ENCODE data around the gene MAP4. TPM values are rescaled to one million over a fixed set of nuclear protein-coding genes. Genes with fewer than 3 reads are reported as not detected.

MAP4 gene
- total RNA-seq, 1 experiment from 2014 or later, result 150 TPM

- no peak for DNase-seq
- no peak for TF ChIP-seq CTCF (IDR thresholded peaks at IDR 0.05; ENCODE audit: unreplicated experiment)
- H3K4me1 Mint-ChIP-seq (ENCODE audit: low read depth, unreplicated experiment), result peaks cover 9% of the 10 kb centered on the region
- H3K4me3 Mint-ChIP-seq (ENCODE audit: low read depth, unreplicated experiment), result peak overlapping the region; percentile 92
- intact Hi-C loops (cut with micrococcal nuclease; ENCODE audit: unreplicated experiment), result no loop called here
- no peaks in the 10 kb centered on the region for H3K9me3 Mint-ChIP-seq (ENCODE audit: low read depth, unreplicated experiment)
- CTCF ChIA-PET, result no interaction called here
- H3K27me3 Mint-ChIP-seq (ENCODE audit: unreplicated experiment), result no peaks in the 10 kb centered on the region
- H3K36me3 Mint-ChIP-seq (ENCODE audit: insufficient read depth, unreplicated experiment), result peaks cover 36% of the 10 kb centered on the region
- no TSS peak for BruUV-seq (replicated peaks)
- H3K27ac Mint-ChIP-seq (ENCODE audit: unreplicated experiment), result peak overlapping the region; percentile 69
These were observed 212.7 kb downstream of the MAP4 start for GRCh38 chr3:47803480-47804025.

GRCh38 chr3:47802734-47803479 lies 213.3 kb downstream of the MAP4 start, which contains the start of gene DHX30:
Gene DHX30, plus strand, starts transcription at chr3:47803138. Its CDS starts 7,546 bp downstream, at chr3:47810684.
- Mint-ChIP-seq H3K4me3 (ENCODE audit: low read depth, unreplicated experiment) (peak within 1 kb of the TSS; percentile 92), H3K4me1 (ENCODE audit: low read depth, unreplicated experiment) (peaks cover 9% of the 10 kb centered on the region), H3K27me3 (ENCODE audit: unreplicated experiment) (no peaks in the 10 kb centered on the region), H3K9me3 (ENCODE audit: low read depth, unreplicated experiment) (no peaks in the 10 kb centered on the region), H3K27ac (ENCODE audit: unreplicated experiment) (peak within 1 kb of the TSS; percentile 96), H3K36me3 (ENCODE audit: insufficient read depth, unreplicated experiment) (peaks cover 36% of the 10 kb centered on the region)
- intact Hi-C loops (cut with micrococcal nuclease; ENCODE audit: unreplicated experiment), result no loop called here
- DNase-seq, result peak; percentile 89
- CTCF ChIA-PET, result interaction anchor here (1.2 kb wide), 1 partner anchor 348 kb away, joined by 3 read pairs; no protein-coding TSS in a partner anchor
- TF ChIP-seq CTCF (IDR thresholded peaks at IDR 0.05; ENCODE audit: unreplicated experiment), result no peak
- BruUV-seq (replicated peaks), result no TSS peak

Small RNAs within 50 kb of the gene (microRNA-seq; reads per million reads assigned to microRNA genes)
- gene MIR1226, result 334 reads per million, percentile 75 among the genes with 10 or more reads in this experiment

Other genes with a start within 250 kb of the MAP4 start
- gene SMARCC1, start 234.5 kb downstream of the MAP4 start, total RNA-seq (2022), result 122 and 127 TPM in 2 replicates
- 71.1 and 75.4 TPM in 2 replicates for gene DHX30, start 213.3 kb downstream of the MAP4 start, total RNA-seq (2022)
- 15.2 and 18.2 TPM in 2 replicates for gene CDC25A, start 172.0 kb upstream of the MAP4 start, total RNA-seq (2022)
- gene CAMP, start 207.1 kb upstream of the MAP4 start, total RNA-seq (2022), result not detected in 2 replicates
- gene ZNF589, start 224.7 kb upstream of the MAP4 start, total RNA-seq (2022), result 8.0 and 8.3 TPM in 2 replicates

Measured in Calu3 (cell line).